Choroid plexus epithelial cell (primary cell): Measurements from ENCODE around the gene MAML2.
A peak's percentile ranks its signal among the peaks of the same experiment; 100 is the strongest.

Source experiments
- DNase-seq: peaks from one replicate; pipeline ENCODE4 v3.0.0-alpha.2; 2010; ENCODE audit warnings: low read depth
- H3K4me3 ChIP-seq: 2 replicates; pipeline ENCODE4 v1.5.1; 2011; ENCODE audit warnings: low read depth, mild to moderate bottlenecking, control low read depth, low read length, moderate library complexity
- CTCF ChIP-seq: conservative IDR thresholded peaks from 2 replicates; pipeline ENCODE4 v1.5.1; 2011; ENCODE audit warnings: low read depth, mild to moderate bottlenecking, control low read depth, inconsistent platforms, low read length, moderate library complexity

Gene MAML2

GRCh38 chr11:96044747-96045146 lies 298.2 kb downstream of the MAML2 start:
- no peak overlapping the region for H3K4me3 ChIP-seq
- no peak for TF ChIP-seq CTCF
- DNase-seq: no peak

GRCh38 chr11:96044311-96044710 lies 298.7 kb downstream of the MAML2 start:
- no peak for DNase-seq
- TF ChIP-seq CTCF: no peak
- H3K4me3 ChIP-seq: no peak overlapping the region

- no peak overlapping the region for H3K4me3 ChIP-seq
- no peak for DNase-seq
- no peak for TF ChIP-seq CTCF
These were observed 299.7 kb downstream of the MAML2 start for GRCh38 chr11:96043291-96043690.

- TF ChIP-seq CTCF: no peak
These were observed 304.9 kb downstream of the MAML2 start for GRCh38 chr11:96038046-96038445.

GRCh38 chr11:96037405-96037949 lies 305.5 kb downstream of the MAML2 start:
- peak; percentile 34 for DNase-seq
- TF ChIP-seq CTCF: no peak

More at GRCh38 chr11:96038046-96038445, 304.9 kb downstream of the MAML2 start:
- H3K4me3 ChIP-seq: no peak overlapping the region
- no peak for DNase-seq

GRCh38 chr11:96036863-96037262 lies 306.1 kb downstream of the MAML2 start:
- no peak for DNase-seq
- no peak for TF ChIP-seq CTCF

More at GRCh38 chr11:96037405-96037949, 305.5 kb downstream of the MAML2 start:
- no peak overlapping the region for H3K4me3 ChIP-seq

GRCh38 chr11:96035740-96036078 lies 307.3 kb downstream of the MAML2 start:
- peak; percentile 30 for DNase-seq
- no peak overlapping the region for H3K4me3 ChIP-seq
- no peak for TF ChIP-seq CTCF

More at GRCh38 chr11:96036863-96037262, 306.1 kb downstream of the MAML2 start:
- no peak overlapping the region for H3K4me3 ChIP-seq
